NCI-H69 (cell line): Measurements from ENCODE around the gene CDH4.

Experiments
- DNase-seq: peaks from one replicate; lab custom pipeline; 2025; lab: John Stamatoyannopoulos, UW

Gene CDH4

GRCh38 chr20:61494763-61495575 lies 242.9 kb downstream of the CDH4 start:
- DNase-seq: no peak

DNA sequence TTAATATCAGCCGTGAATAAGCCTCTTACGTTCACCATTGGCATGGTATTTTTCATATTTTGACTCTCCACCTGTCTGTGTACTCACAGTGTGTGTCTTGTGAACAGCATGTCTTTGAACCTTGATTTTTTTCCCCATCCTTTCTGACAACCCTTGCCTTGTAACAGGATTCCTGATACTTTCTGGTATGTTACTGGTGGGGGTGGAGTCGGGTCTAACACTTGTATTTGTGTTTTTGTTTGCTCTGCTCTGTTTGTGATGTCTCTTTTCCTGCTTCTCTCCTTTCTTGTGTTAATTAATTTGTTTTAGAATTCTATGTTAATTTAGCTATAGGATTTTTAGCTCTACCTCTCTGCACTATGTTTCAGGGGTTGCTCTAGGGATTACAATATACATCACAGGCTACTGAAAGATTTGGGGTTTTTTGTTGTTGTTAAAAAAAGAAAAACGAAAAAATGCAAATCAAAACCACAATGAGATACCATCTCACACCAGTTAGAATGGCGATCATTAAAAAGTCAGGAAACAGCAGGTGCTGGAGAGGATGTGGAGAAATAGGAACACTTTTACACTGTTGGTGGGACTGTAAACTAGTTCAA lies 245.1 kb downstream of the CDH4 start:
- no peak for DNase-seq

DNA sequence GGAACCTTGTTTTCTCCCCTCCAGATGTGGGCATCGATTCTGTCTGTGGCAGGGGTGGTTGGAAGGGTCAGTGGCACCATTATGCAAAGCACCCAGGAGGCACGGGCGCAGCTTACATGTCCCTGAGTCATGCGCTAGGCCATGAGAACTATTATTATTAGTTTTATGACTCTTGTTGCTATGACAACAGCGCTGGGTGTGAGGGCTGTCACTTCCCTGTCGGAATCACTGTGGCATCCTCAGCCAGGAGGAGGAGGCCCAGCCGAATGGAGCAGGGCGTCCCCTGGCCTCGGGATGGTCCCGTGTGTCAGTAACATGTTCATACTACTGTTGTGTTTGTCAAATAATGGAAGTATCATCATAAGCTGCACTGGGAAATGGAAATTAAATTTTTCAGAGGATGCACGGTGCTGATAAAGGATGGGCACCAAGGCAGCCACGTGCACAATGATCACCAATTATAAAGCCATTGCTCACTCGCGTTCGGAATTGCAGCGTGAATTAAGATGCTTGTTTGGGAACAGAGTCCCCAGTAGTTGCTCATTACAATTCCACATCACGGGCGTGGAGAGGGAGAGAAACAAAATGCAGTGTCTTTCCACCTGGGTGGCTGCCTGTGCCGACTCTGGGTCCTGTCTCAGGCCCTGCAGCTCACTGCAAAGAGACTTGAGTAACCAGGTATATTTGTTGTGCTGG lies 247.9 kb downstream of the CDH4 start:
- DNase-seq: no peak

- no peak for DNase-seq
Measured at GRCh38 chr20:61500791-61501321, 248.8 kb downstream of the CDH4 start.

DNA sequence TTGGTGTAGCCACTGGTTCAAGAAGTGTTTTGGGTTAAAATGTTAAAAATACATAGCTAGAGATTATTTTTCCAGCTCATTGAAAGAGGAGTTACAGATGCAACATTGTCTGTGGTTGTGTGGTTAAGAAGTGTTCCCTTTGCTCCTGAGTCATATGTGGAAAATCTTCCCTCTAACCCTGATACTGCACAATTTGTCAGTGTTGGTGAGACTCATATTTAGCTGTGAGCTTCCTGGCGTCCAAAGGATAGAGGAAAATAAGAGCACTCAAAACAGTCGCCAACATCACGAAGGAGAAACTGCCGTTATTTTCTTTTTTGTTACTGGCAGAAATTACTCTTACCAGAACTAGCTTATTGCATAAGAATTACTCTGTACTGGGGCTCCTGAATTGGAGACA lies 250.4 kb downstream of the CDH4 start:
- DNase-seq: no peak

DNA sequence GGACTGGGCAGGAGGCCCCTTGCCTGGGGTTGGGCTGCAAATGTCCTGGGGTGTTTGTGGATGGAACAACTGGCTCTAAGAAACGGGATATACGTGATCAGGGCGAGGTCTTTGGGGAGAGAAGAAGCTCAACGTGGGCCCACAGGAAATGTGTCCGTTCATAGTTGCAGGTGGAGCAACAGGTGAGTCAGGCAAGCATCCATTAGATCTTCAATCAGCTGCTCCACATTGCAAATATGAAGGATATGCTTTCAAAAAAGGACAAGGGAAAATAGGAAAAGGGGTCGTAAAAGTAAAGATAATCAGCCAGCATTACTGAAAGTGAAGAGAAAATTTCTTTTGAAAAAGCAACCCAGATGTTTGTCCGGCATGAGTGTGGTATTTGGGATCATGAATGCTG lies 251.0 kb downstream of the CDH4 start:
- no peak for DNase-seq

DNA sequence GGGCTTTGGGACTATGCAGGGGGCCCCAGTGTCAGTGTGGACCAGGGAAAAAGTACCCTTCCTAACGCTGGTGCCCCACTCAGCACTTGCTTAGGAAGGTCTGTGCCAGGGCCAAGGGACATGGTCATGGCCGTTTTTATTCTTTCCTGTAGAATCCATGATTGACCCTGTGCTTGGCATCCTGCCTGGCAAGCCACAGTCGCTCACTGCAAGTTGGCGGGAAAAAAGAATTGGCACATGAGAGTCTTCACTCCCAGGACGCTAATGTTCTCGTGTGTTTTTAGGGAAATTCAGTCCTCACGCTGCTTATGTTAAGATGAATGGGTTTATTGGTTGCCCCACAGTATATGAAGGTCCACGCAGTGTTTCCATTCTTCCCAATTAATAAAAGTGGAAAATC lies 253.4 kb downstream of the CDH4 start:
- DNase-seq: no peak

- no peak for DNase-seq
Measured at GRCh38 chr20:61507778-61508177, 255.7 kb downstream of the CDH4 start.

DNA sequence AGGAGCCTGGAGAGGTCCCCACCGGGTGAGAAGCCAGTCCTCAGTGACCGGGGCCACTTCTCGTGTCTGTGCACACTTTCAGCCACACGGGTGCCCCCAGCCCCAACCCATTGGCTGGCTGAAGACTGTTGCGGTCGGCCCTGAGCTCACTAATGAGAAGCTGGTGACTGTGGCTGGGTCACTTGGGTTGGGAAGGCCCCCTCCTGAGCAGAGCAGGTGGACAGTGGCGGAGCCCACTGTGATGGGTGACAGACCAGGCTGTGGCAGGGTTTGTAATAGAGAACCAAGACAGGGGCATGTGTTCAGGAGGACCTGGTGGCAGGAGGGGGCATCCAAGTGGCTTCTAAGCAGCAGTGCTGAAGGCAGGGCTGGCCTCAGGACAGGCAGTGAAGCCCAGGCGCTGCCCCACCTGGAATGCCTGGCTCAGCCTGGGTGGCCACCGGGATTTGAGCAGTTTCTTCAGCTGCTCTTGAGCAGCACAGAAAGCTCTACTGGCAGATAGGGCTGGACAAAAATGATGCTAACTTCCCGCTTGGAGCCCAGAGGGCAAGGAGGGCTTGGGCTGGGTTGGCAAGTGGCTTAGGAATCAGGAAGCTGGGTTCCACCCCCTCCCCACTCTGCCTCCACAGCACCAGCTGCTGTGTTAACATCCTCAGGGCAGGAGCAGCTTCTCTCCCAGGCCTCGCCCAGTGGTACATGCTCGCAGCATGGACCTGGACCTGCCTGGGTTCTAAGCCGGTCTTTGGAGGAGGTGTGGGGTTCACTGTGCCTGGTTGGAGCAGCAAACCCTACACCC lies 256.4 kb downstream of the CDH4 start:
- no peak for DNase-seq

GRCh38 chr20:61510778-61511330 lies 258.8 kb downstream of the CDH4 start:
- DNase-seq: no peak

- no peak for DNase-seq
Measured at GRCh38 chr20:61512475-61512874, 260.4 kb downstream of the CDH4 start.

GRCh38 chr20:61513124-61514017 lies 261.3 kb downstream of the CDH4 start:
- no peak for DNase-seq

DNA sequence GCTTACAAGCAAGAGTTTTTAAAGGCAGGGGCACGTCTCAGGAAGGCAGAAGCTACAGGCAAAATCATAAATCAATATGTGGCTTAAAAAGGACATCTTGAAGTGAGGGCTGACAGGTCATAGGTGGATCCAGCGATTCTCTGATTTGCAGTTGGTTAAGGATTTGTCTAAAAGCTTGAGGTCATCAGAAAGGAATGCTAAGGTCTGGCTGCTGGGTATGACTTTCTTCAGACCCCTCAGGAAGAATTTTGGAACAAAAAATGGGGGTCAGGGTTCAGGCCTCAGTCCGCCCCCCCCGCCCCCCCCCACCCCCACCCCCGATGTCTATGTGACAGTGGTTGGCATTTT lies 261.9 kb downstream of the CDH4 start:
- no peak for DNase-seq

DNA sequence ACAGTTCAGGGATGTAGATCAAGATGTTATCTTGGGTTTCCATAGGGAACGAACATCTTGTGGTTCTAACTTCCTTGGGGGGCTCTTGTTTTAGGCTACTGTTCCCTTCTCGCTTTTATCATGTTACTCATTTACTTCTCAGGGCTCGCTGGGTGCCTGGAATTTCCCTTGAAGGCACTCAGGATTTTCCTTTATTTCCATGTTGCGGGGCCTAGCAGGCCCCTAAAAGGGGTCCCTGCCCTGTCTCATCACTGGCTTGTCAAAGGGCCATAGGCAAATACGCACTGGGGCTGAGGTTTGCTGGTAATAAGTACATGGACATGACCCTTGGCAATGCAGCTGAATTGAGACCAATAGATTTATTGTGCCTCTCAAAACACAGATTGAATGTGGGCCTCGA lies 262.3 kb downstream of the CDH4 start:
- no peak for DNase-seq

- DNase-seq: no peak
Measured at GRCh38 chr20:61514805-61515505, 262.9 kb downstream of the CDH4 start.

DNA sequence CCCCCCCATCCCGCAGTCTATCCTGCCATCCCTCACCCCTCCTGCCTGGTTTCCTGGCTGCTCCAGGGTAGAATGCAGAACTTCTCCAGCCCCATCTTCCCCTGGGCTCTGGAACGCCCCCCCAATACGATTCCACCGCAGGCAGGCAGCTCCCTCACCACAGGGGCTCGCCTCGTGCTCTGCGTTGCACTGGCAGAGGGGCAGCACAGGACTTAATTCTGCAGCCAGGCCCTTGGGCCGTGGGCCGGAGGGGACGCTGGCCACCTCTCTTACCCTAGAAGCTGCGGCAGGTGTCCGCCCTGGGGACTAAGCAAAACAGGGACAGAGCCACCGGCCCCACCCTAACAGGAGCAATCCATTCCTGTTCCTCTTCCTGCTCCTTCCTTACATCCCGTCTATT lies 263.9 kb downstream of the CDH4 start:
- DNase-seq: no peak

- DNase-seq: no peak
Measured at GRCh38 chr20:61516346-61517208, 264.5 kb downstream of the CDH4 start.

DNA sequence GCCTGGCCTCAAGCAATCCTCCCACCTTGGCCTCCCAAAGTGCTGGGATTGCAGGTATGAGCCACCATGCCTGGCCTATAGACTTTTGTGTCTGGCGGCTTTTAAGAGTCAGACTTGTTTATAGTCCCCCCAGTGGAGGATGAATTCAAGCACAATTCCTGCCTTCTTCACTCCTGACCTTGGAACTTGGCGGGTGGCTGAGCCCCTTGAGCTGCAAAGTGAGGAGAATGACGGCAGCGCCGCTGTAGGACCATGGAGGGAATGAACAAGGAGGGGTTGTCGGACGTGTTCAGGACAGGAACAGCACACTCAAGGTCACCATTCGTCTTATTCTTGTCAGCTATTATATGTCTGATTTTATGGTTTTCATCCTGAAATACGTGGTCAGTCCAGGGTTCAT lies 265.4 kb downstream of the CDH4 start:
- DNase-seq: no peak

- DNase-seq: no peak
Measured at GRCh38 chr20:61518424-61518951, 266.4 kb downstream of the CDH4 start.
